Rectal smooth muscle tissue (tissue), 1 donor: ENCODE results near the gene MIA.
"Not testable (repeated sequence)": the region's sequence is repeated elsewhere in the genome, so short reads cannot be mapped to it uniquely, and the experiment has no call there.

Source experiments
- H3K27ac ChIP-seq: one replicate; pipeline ENCODE4 v1.7.0; 2013; ENCODE audit warnings: low read depth, low read length, inconsistent platforms
- H3K27me3 ChIP-seq: one replicate; pipeline ENCODE4 v1.7.0; 2013; ENCODE audit warnings: low read length; ENCODE audit not compliant: control insufficient read depth, insufficient read depth
- H3K36me3 ChIP-seq: one replicate; pipeline ENCODE4 v1.7.0; 2013; ENCODE audit warnings: low read length; ENCODE audit not compliant: control insufficient read depth, insufficient read depth
- H3K4me1 ChIP-seq: one replicate; pipeline ENCODE4 v1.7.0; 2013; ENCODE audit warnings: low read length; ENCODE audit not compliant: control insufficient read depth, insufficient read depth
- H3K4me3 ChIP-seq: one replicate; pipeline ENCODE4 v1.7.0; 2013; ENCODE audit warnings: low read length
- H3K9ac ChIP-seq: one replicate; pipeline ENCODE4 v1.7.0; 2013; ENCODE audit warnings: low read length

Gene MIA

DNA sequence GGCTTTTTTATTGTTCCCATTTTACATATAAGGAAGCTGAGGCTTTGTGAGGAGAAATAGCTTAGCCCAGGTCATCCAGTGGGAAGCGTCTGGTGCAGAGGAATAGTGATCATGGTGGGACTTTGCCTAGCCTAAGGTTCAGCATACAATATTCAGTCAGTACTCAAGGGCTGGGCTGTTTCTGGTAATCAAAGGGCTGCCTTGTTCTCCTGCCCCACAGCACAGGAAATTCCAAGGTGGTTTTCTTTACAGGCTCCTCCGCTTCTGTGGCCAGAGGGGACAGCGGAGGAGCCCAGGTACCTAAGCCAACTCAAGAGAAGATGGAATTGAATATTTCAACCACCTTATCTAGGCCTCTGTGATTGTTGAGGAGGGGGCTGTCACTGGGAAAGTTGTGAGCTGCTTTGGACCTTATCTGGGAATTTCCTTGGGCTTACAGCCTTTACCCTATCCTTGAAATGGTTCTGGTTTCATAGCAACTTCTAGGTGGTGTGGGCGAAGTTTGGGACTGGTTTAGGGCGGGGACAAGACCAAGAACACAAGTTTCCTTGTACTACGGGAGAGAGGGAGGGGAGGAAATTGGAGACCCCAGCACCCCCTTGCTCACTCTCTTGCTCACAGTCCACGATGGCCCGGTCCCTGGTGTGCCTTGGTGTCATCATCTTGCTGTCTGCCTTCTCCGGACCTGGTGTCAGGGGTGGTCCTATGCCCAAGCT is at the start of gene MIA:
TSS of gene MIA (plus strand) at position 606 of the 716 bp plus-strand sequence. CDS start at position 628, 22 bp downstream.
- Histone ChIP-seq H3K9ac (no peak within 1 kb of the TSS), H3K4me3 (no peak within 1 kb of the TSS), H3K27ac (no peak within 1 kb of the TSS)

DNA sequence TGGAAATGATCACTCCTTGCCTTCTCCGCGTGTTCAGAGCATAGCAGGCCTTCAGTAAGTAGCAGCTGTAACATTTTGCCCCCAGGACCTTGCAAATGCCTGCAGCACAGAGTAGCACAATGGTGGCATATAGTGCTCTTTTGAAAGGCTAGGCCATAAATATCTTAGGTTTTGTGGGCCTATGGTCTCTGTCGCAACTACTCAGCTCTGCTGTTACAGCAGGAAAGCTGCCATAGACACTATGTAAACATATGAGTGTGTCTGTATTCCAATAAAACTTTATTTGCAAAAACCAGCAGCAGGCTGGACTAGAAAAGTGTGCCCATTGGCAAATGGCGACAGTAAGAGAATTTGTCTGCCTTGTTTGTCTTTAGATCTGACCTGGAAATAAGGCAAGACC is 49.0 kb upstream of the MIA start:
- H3K4me3 ChIP-seq: no peak overlapping the region
- no peak overlapping the region for H3K27ac ChIP-seq
- H3K4me1 ChIP-seq: no peaks in the 10 kb centered on the region
- no peaks in the 10 kb centered on the region for H3K27me3 ChIP-seq
- no peak overlapping the region for H3K9ac ChIP-seq
- peaks cover 20% of the 10 kb centered on the region for H3K36me3 ChIP-seq

More for the DNA sequence above, at the start of gene MIA:
- Histone ChIP-seq H3K27me3 (no peaks in the 10 kb centered on the region), H3K4me1 (peaks cover 13% of the 10 kb centered on the region), H3K36me3 (no peaks in the 10 kb centered on the region)

DNA sequence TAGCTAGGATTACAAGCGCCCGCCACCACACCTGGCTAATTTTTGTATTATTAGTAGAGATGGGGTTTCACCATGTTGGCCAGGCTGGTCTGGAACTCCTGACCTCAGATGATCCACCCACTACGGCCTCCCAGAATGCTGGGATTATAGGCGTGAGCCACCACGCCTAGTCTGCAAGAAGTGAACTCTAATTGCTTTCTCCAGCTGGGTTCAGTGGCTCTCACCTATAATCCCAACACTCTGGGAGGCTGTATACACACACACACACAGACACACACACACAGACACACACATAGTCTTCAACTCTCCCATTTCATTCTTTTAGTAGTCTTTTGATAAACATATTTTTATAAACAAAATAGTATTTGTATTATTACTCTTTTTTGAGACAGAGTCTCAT is 45.3 kb upstream of the MIA start:
- H3K9ac ChIP-seq, H3K27me3 ChIP-seq, H3K4me3 ChIP-seq, H3K4me1 ChIP-seq, H3K27ac ChIP-seq: not testable (repeated sequence)
- H3K36me3 ChIP-seq: peaks cover 33% of the 10 kb centered on the region

DNA sequence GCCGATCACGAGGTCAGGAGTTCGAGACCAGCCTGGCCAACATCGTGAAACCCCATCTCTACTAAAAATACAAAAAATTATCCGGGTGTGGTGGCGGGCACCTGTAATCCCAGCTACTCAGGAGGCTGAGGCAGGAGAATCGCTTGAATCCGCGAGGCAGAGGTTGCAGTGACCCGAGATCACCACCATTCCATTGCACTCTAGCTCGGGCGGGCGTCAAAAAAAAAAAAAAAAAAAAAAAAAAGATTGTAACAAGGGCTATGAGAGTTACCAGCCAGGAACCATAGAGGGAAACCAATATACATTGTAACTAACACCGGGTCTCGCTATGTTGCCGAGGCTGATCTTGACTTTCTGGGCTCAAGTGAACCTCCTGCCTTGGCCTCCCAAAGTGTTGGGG is 43.0 kb upstream of the MIA start:
- H3K27me3 ChIP-seq, H3K9ac ChIP-seq, H3K4me3 ChIP-seq, H3K4me1 ChIP-seq, H3K27ac ChIP-seq: not testable (repeated sequence)
- peaks cover 40% of the 10 kb centered on the region for H3K36me3 ChIP-seq

DNA sequence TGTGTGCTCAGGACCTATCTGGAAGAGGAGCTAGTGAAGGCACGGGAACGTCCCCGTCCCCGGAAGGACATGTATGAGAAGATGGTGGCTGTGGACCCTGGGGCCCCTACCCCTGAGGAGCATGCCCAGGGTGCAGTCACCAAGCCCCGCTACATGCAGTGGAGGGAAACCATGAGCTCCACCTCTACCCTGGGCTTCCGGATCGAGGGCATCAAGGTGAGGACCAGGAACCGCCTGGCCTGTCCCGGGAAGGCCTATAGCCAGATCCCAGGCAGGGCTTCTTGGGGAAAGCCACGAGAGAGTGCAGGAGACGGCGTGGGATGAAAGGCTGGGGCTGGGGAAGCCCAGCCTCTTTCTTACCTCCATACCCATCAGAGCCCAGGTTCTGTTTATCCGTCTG is 42.2 kb upstream of the MIA start:
- Histone ChIP-seq H3K9ac (no peak overlapping the region), H3K27me3 (no peaks in the 10 kb centered on the region), H3K4me3 (no peak overlapping the region), H3K36me3 (peaks cover 41% of the 10 kb centered on the region), H3K4me1 (no peaks in the 10 kb centered on the region), H3K27ac (no peak overlapping the region)

DNA sequence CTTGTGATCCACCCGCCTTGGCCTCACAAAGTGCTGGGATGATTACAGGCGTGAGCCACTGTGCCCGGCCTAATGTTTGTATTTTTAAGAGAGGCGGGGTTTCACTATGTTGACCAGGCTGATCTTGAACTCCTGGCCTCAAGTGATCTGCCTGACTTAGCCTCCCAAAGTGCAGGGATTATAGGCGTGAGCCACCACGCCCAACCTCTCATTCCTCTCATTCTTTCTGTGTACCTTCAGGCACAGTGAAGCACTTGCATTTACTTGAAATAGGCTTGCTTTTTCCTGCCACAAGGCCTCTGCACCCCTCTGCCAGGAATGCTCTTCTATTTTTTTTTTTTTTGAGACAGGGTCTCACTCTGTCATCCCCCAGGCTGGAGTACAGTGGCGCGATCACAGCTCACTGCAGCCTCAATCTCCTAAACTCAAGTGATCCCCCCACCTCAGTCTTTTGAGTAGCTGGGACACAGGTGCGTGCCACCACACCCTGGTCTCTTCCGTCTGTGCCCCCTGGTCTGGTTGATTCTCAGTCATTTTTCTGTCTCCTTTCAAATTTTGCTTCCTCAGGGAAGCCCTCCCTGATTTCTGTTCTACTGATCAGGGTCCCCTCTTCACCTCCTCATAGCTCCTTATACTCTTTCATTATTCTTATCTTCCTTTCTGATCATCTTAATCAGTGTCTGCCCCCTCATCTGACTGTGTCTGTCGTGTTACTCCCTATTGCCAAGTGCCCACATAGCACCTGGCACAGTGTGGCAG is 40.1 kb upstream of the MIA start:
- Histone ChIP-seq H3K9ac (no peak overlapping the region), H3K27me3 (no peaks in the 10 kb centered on the region)

DNA sequence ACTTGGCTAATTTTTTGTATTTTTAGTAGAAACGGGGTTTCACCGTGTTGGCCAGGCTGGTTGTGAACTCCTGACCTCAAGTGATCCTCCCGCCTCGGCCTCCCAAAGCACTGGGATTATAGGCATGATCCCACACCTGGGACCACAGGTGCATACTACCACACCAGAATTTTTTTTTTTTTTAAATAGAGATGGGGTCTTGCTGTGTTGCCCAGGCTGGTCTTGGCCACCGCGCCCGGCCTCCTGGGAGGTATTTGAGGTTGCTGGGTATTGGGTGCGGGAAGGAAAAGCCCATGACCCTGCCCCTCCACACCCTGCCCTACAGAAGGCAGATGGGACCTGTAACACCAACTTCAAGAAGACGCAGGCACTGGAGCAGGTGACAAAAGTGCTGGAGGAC is 38.7 kb upstream of the MIA start:
- peaks cover 40% of the 10 kb centered on the region for H3K36me3 ChIP-seq
- H3K4me3 ChIP-seq: no peak overlapping the region
- no peak overlapping the region for H3K27ac ChIP-seq
- no peak overlapping the region for H3K9ac ChIP-seq
- H3K4me1 ChIP-seq: no peaks in the 10 kb centered on the region
- no peaks in the 10 kb centered on the region for H3K27me3 ChIP-seq

More for the DNA sequence above, 40.1 kb upstream of the MIA start:
- H3K27ac ChIP-seq: no peak overlapping the region
- H3K4me1 ChIP-seq: no peaks in the 10 kb centered on the region
- H3K36me3 ChIP-seq: peaks cover 47% of the 10 kb centered on the region
- no peak overlapping the region for H3K4me3 ChIP-seq

DNA sequence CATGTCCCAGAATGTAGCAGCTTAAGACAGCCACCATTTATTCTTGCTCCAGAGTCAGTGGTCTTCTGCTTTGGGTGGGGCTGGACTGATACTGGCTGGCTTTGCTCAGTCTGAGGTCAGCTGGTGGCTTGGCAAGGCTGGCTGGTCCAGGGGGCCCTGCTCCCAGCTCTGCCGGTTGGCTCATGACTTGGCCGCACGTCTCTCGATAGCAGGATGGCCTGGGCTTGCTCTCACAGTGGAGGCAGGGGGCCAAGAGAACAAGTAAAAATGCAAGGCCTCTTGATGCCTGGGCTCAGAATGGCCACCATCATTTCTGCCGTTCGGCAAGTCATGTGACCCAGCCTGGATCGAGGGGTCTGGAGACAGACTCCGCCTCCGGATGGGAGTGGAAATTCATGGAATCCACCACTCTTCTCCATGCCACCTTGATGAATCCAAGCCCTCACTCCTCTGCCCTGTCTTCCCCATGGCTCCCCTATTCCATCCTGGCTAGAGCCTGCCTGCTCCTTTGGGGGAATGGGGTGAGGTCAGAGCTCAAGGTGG is 38.1 kb upstream of the MIA start:
- Histone ChIP-seq H3K27me3 (no peaks in the 10 kb centered on the region), H3K9ac (no peak overlapping the region), H3K4me1 (no peaks in the 10 kb centered on the region), H3K27ac (no peak overlapping the region), H3K36me3 (peaks cover 40% of the 10 kb centered on the region), H3K4me3 (no peak overlapping the region)

DNA sequence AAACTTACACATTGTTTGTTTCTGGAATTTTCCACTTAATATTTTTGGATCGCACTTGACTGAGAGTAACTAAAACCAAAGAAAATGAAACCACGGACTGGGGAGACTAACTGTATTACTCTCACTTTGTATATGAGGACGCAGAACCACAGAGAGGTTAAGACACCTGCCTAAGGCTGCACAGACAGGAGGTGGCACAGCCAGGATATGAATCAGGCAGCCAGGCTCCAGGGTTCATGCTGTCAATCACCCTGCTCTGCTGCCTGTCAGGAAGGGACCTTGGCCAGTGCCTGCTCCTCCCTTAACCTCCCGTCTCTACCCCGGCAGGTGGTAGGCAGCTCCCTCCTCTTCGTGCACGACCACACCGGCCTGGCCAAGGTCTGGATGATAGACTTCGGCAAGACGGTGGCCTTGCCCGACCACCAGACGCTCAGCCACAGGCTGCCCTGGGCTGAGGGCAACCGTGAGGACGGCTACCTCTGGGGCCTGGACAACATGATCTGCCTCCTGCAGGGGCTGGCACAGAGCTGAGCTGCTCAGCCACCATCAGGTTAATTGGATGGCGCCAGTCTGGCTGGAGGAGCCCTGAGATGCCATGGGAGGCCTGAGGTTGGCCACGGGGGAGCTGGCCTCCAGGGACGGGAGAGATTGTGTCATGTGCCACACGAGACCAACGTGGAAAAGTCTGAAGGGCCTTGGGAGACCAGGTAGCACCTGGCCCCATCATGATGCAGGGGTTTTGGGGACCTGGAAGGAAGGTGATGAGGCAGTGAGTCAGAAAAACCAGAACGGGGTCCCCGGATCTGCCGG is 36.1 kb upstream of the MIA start:
- no peaks in the 10 kb centered on the region for H3K4me1 ChIP-seq
- H3K9ac ChIP-seq: no peak overlapping the region
- no peak overlapping the region for H3K4me3 ChIP-seq
- H3K36me3 ChIP-seq: peaks cover 27% of the 10 kb centered on the region
- no peaks in the 10 kb centered on the region for H3K27me3 ChIP-seq
- H3K27ac ChIP-seq: no peak overlapping the region

DNA sequence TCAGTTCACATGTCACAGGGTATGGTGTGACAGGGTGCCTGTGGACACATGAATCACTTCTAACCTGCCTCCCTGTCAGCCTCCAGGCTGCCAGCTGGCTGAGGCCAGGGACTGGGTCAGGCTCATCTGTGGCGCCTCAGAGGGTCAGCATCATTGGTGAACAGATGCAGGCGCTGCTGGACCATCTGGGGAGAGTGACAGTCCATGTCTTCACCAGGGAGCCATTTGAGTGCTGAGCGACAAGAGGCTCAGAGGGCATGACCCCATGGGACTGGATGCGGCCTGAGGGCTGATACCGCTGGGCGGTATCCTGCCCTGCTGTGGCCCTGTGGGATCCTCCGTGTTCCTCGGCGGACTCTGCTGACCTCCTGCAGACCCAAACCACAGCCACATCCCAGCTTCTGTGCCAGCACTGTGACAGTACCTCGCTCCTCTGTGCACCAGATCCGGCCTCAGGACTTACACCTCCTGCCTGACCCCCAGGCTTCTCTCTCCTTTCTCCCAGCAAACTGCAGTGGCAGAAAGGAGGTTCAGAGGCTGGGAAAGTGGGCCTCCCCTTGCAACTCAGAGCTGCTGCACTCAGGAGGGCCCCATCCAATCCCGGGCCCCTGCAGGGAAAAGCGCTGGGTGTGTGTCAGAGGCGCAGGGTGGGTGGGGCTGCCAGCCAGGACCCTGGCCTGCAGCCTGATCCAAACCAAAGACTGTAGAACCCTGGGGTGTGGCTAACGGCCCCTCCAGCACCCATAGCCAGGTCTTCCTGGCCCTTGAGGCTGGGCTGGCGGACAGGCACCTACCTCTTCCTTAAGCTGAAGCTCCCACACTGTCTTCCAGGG is 35.2 kb upstream of the MIA start:
- H3K4me1 ChIP-seq: no peaks in the 10 kb centered on the region
- peaks cover 25% of the 10 kb centered on the region for H3K36me3 ChIP-seq

DNA sequence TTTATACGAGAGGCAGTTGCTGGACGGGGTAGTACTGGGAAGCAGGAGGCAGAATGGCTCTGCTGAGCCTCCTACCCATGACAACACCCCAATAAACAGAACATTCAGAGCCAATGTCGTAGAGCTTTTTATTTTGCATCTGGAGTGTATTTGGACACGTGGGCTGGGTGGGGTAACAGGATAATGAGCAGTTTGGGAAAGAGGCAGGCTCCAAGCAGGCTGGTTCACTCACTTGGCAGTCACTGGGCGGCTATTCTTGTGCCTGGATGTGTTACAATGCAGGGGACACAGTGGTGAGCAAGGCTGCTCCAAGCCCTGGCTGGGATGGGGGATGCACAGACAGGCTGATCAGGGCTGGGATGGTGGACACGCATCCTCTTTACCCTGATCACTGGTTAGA is 34.6 kb upstream of the MIA start:
- H3K27ac ChIP-seq: no peak overlapping the region
- H3K9ac ChIP-seq: no peak overlapping the region
- H3K4me1 ChIP-seq: no peaks in the 10 kb centered on the region
- no peaks in the 10 kb centered on the region for H3K27me3 ChIP-seq
- no peak overlapping the region for H3K4me3 ChIP-seq
- peaks cover 19% of the 10 kb centered on the region for H3K36me3 ChIP-seq

More for the DNA sequence above, 35.2 kb upstream of the MIA start:
- no peak overlapping the region for H3K27ac ChIP-seq
- no peak overlapping the region for H3K4me3 ChIP-seq
- H3K9ac ChIP-seq: no peak overlapping the region
- H3K27me3 ChIP-seq: no peaks in the 10 kb centered on the region
